Measurements from ENCODE around the gene TNN.

Gene TNN

GRCh38 chr1:175150596-175151319 lies 83.1 kb downstream of the TNN start:
- DNase-seq = no peak

GRCh38 chr1:175152006-175152652 lies 84.5 kb downstream of the TNN start:
- peak; percentile 70 for DNase-seq

- peak; percentile 72 for DNase-seq
These were observed 87.2 kb downstream of the TNN start for GRCh38 chr1:175154629-175155472.

- DNase-seq = no peak
These were observed 87.8 kb downstream of the TNN start for GRCh38 chr1:175155473-175155856.

- no peak for DNase-seq
These were observed 88.3 kb downstream of the TNN start for GRCh38 chr1:175155936-175156335.

- no peak for DNase-seq
These were observed 89.6 kb downstream of the TNN start for GRCh38 chr1:175157200-175157599.

GRCh38 chr1:175158170-175158591 lies 90.5 kb downstream of the TNN start:
- no peak for DNase-seq

GRCh38 chr1:175162955-175163354 lies 95.3 kb downstream of the TNN start:
- no peak for DNase-seq

- no peak for DNase-seq
These were observed 96.1 kb downstream of the TNN start for GRCh38 chr1:175163702-175164101.

- no peak for DNase-seq
These were observed 97.1 kb downstream of the TNN start for GRCh38 chr1:175164751-175165150.

GRCh38 chr1:175166746-175167145 lies 99.1 kb downstream of the TNN start:
- no peak for DNase-seq

- DNase-seq = no peak
These were observed 100.2 kb downstream of the TNN start for GRCh38 chr1:175167861-175168260.

- no peak for DNase-seq
These were observed 101.1 kb downstream of the TNN start for GRCh38 chr1:175168782-175169181.

GRCh38 chr1:175169286-175170018 lies 101.8 kb downstream of the TNN start:
- DNase-seq = no peak

GRCh38 chr1:175171036-175171913 lies 103.6 kb downstream of the TNN start:
- DNase-seq = no peak

- no peak for DNase-seq
These were observed 104.9 kb downstream of the TNN start for GRCh38 chr1:175172503-175172902.

- no peak for DNase-seq
These were observed 105.9 kb downstream of the TNN start for GRCh38 chr1:175173531-175173930.

GRCh38 chr1:175174309-175175102 lies 106.9 kb downstream of the TNN start:
- DNase-seq = no peak

- DNase-seq = no peak
These were observed 108.6 kb downstream of the TNN start for GRCh38 chr1:175176246-175176645.

GRCh38 chr1:175178056-175178455 lies 110.4 kb downstream of the TNN start:
- no peak for DNase-seq

- no peak for DNase-seq
These were observed 110.8 kb downstream of the TNN start for GRCh38 chr1:175178456-175178855.
